Measurements from ENCODE around the gene SPRED2.
A peak's percentile ranks its signal among the peaks of the same experiment; 100 is the strongest.

The SPRED2 gene

DNA sequence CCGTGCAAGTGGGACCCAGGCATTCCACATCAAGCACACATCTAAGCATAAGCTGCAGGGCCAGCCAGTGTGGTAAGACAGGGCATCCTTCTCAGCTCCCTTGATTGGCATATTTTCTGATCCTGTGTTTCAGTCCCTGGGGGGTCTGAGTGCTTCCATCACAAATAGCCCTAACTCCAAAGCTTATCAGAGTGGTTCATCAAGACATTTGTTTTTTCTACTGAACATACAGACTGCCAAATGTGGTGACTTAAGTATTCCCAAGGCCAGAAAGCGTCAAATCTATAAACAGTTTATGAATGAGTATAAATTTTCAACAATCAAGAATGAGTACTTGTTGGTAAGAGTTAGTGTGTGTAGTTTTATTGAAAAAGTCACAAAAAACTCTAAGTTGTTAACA, 18.8 kb downstream of the SPRED2 start:
- H3K36me3 ChIP-seq, result peaks cover 0 to 23% (median 0%) of the 10 kb centered on the region in 11 experiments; a peak in 4 of 22 replicates
- H3K4me3 ChIP-seq, result no peak overlapping the region
- no peak overlapping the region for H3K9ac ChIP-seq
- no peak for TF ChIP-seq Cebpa-rat (IDR thresholded peaks at IDR 0.05)
- no peak overlapping the region for H3K27ac ChIP-seq
- H3K27me3 ChIP-seq, result no peaks in the 10 kb centered on the region
- peak overlapping the region in 2 of 11 experiments; percentile 4 to 17; a peak in 1 of 22 replicates for H3K4me2 ChIP-seq
- no peaks in the 10 kb centered on the region for H3K9me3 ChIP-seq (replicated peaks in 1 of 11)
- H4K20me1 ChIP-seq, result peaks cover 82 to 100% (median 98%) of the 10 kb centered on the region in 11 experiments
- peaks cover 0 to 37% (median 17%) of the 10 kb centered on the region in 10 experiments; a peak in 14 of 20 replicates for H3K4me1 ChIP-seq

DNA sequence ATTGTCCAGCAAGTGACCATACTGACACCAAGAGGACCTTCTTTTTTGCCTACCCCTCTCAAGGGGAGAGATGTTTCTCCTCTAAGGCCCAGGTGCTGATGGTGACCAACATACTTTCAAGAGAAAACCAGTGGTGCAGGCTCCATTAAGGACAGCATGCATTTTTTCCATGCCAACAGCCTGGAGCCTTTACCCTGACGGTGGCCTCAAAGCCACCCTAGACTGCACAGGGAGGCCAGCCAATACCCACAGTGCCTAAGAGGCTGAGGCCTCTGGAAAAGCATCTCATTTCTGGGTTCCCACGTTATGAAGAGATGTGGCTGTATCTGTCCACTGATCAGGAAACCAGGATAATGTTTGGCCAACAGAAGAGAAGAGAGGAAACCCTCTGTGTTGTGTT, 19.3 kb downstream of the SPRED2 start:
- H3K27ac ChIP-seq, result no peak overlapping the region
- no peak overlapping the region for H3K9ac ChIP-seq
- H3K9me3 ChIP-seq (replicated peaks in 1 of 11), result no peaks in the 10 kb centered on the region
- peaks cover 0 to 21% (median 0%) of the 10 kb centered on the region in 11 experiments; a peak in 4 of 22 replicates for H3K36me3 ChIP-seq
- H3K4me2 ChIP-seq, result peak overlapping the region in 2 of 11 experiments; percentile 4 to 17; a peak in 1 of 22 replicates
- TF ChIP-seq Cebpa-rat (IDR thresholded peaks at IDR 0.05), result no peak
- H3K4me1 ChIP-seq, result peaks cover 0 to 39% (median 17%) of the 10 kb centered on the region in 10 experiments; a peak in 15 of 20 replicates
- no peak overlapping the region for H3K4me3 ChIP-seq
- H3K27me3 ChIP-seq, result no peaks in the 10 kb centered on the region
- H4K20me1 ChIP-seq, result peaks cover 82 to 100% (median 98%) of the 10 kb centered on the region in 11 experiments

DNA sequence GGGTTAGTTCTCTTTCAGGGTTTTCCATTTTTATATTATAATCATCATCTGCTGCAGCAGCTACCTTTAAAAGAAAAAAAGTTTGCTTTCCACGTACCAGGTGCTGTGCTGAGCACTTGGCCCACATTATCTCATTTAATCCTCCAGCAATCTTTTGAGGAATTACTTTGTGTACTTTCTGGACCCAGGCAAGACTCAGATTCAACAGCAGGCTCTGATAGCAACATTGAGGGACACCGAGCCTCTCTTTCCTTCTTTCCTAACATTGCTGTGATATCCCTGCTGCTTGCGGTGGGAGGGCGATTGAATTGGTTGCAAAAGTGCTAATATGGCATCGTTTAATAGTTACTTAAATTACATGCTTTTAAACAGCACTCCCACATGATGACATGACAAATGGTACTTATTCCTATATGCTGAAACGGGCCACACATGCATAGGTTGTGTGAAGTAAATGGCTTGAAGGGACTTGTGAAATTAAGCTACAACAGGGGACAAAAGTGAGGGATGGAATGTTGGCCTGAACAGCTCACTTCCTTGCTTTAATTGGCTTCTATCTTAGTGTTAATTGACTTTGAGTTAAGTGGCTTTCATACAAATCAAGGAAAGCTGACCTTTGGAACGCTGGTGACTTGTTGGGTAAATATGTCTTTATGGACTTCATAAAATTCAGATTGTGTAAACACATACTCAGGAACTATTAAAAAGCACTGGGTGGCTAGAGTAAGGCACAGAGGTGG, 21.2 kb downstream of the SPRED2 start:
- H3K9me3 ChIP-seq (replicated peaks in 1 of 11), result no peaks in the 10 kb centered on the region
- no peak overlapping the region for H3K9ac ChIP-seq
- H3K36me3 ChIP-seq, result peaks cover 0 to 13% (median 0%) of the 10 kb centered on the region in 11 experiments; a peak in 4 of 22 replicates
- no peak for TF ChIP-seq Cebpa-rat (IDR thresholded peaks at IDR 0.05)
- no peak overlapping the region for H3K27ac ChIP-seq
- H4K20me1 ChIP-seq, result peaks cover 84 to 100% (median 98%) of the 10 kb centered on the region in 11 experiments
- no peak overlapping the region; a peak in 1 of 22 replicates for H3K4me2 ChIP-seq
- H3K4me3 ChIP-seq, result no peak overlapping the region
- H3K27me3 ChIP-seq, result no peaks in the 10 kb centered on the region
- peaks cover 0 to 41% (median 22%) of the 10 kb centered on the region in 10 experiments; a peak in 17 of 20 replicates for H3K4me1 ChIP-seq

DNA sequence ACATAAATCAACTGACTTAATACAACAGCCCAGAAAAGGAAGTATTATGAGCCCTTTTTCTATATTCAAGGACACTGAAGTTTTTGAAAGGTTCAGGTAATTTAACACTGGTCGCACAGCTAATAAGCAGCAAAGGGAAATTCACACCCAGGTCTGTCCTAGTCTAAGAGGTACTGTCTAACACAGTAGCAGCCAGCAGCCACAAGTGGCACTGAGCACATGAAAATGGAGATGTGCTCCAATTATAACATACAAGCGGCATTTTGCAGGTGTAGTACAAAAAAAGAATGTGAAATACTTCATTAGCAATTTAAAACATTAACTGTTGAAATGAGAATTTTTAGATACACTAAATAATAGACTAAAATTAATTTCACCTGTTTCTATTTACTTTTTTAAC, 23.4 kb downstream of the SPRED2 start:
- Histone ChIP-seq H3K4me1 (peaks cover 0 to 42% (median 23%) of the 10 kb centered on the region in 10 experiments; a peak in 17 of 20 replicates), H3K27ac (no peak overlapping the region), H3K4me2 (no peak overlapping the region), H3K9me3 (replicated peaks in 1 of 11) (no peaks in the 10 kb centered on the region), H3K27me3 (no peaks in the 10 kb centered on the region), H3K4me3 (no peak overlapping the region), H3K36me3 (peaks cover 0 to 8% (median 0%) of the 10 kb centered on the region in 11 experiments; a peak in 3 of 22 replicates), H4K20me1 (peaks cover 85 to 100% (median 100%) of the 10 kb centered on the region in 11 experiments), H3K9ac (no peak overlapping the region)
- no peak for TF ChIP-seq Cebpa-rat (IDR thresholded peaks at IDR 0.05)

DNA sequence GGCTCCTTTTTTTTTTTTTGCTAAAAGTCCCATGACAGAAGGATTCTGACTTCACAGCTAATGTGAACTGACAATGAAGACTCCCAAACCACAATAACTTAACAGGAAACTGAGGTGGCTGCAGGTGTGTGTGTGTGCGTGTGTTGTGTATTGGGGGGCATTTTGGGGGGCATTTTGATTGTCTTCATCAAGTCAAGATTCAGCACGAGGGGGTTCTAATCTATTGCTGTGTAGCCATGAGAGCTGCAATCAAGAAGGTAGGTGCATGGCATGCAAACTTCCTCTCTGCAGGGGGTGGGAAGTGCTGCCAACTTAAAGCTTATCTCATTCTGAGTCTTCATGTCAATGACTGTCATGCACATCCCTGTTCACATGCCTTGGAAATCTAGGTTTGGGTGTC, 25.2 kb downstream of the SPRED2 start:
- Histone ChIP-seq H4K20me1 (peaks cover 83 to 100% (median 100%) of the 10 kb centered on the region in 11 experiments), H3K4me2 (peak overlapping the region in 10 of 11 experiments; percentile 3 to 63 (median 40); a peak in 17 of 22 replicates)

GRCh38 chr2:65404988-65405697, 27.3 kb downstream of the SPRED2 start:
- Histone ChIP-seq H3K9ac (no peak overlapping the region), H3K9me3 (replicated peaks in 1 of 11) (peaks cover 0 to 6% (median 0%) of the 10 kb centered on the region in 11 experiments; a peak in 3 of 22 replicates), H3K4me2 (no peak overlapping the region), H3K27ac (no peak overlapping the region), H3K36me3 (0 out of 22 replicates have a peak, but pooled peaks cover 0 to 5% (median 0%) of the 10 kb centered on the region in 11 experiments), H3K4me3 (no peak overlapping the region), H4K20me1 (peaks cover 73 to 100% (median 98%) of the 10 kb centered on the region in 11 experiments), H3K27me3 (no peaks in the 10 kb centered on the region), H3K4me1 (peaks cover 6 to 24% (median 19%) of the 10 kb centered on the region in 10 experiments; a peak in 18 of 20 replicates)
- TF ChIP-seq Cebpa-rat (IDR thresholded peaks at IDR 0.05), result no peak

More for the DNA sequence above, 25.2 kb downstream of the SPRED2 start:
- H3K4me3 ChIP-seq, result no peak overlapping the region
- no peak for TF ChIP-seq Cebpa-rat (IDR thresholded peaks at IDR 0.05)
- H3K4me1 ChIP-seq, result peaks cover 6 to 30% (median 21%) of the 10 kb centered on the region in 10 experiments; a peak in 18 of 20 replicates
- 0 out of 22 replicates have a peak, but pooled peaks cover 0 to 2% (median 0%) of the 10 kb centered on the region in 11 experiments for H3K36me3 ChIP-seq
- no peaks in the 10 kb centered on the region for H3K9me3 ChIP-seq (replicated peaks in 1 of 11)
- no peaks in the 10 kb centered on the region for H3K27me3 ChIP-seq
- H3K27ac ChIP-seq, result no peak overlapping the region
- no peak overlapping the region for H3K9ac ChIP-seq

- Histone ChIP-seq H3K4me2 (no peak overlapping the region), H3K27me3 (no peaks in the 10 kb centered on the region), H3K4me1 (peaks cover 6 to 24% (median 19%) of the 10 kb centered on the region in 10 experiments; a peak in 18 of 20 replicates), H3K27ac (no peak overlapping the region), H3K9me3 (replicated peaks in 1 of 11) (peaks cover 0 to 16% (median 8%) of the 10 kb centered on the region in 11 experiments; a peak in 12 of 22 replicates), H3K9ac (no peak overlapping the region), H3K36me3 (peaks cover 0 to 9% (median 0%) of the 10 kb centered on the region in 11 experiments; a peak in 3 of 22 replicates), H4K20me1 (peaks cover 63 to 100% (median 89%) of the 10 kb centered on the region in 11 experiments), H3K4me3 (no peak overlapping the region)
- TF ChIP-seq Cebpa-rat (IDR thresholded peaks at IDR 0.05), result no peak
Measured at GRCh38 chr2:65403529-65403915, 28.9 kb downstream of the SPRED2 start.

DNA sequence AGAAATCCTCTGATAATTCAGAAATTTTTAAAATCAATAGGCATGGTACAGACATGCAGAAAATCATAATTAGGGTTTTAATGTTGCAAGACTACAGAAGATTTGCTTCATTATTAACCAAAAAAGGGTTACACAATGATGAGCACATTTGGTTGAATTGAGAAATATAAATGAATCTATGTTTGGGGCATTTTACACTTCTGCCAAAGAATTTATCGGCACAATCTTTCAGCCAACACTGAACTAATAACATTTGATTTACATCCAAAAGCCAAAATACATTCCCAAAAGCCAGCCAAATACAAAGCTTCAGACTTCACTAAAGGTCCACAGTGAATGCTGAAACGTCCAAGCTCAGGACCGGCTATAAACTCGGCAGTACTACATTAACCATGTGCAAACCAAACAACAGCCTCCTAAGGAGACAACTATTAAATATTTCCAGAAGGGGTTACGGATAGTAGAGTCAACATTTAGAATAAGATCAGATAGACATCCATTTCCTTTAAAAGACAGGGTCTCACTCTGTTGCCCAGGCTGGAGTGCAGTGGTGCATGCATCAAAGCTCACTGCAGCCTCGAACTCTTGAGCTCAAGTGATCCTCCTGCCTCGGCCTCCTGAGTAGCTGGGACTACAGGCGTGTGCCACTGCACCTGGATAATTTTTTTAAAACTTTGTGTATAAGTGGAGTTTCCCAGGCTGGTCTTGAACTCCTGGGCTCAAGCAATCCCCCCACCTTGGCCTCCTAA, 29.4 kb downstream of the SPRED2 start:
- no peak for TF ChIP-seq Cebpa-rat (IDR thresholded peaks at IDR 0.05)
- peaks cover 0 to 9% (median 0%) of the 10 kb centered on the region in 11 experiments; a peak in 3 of 22 replicates for H3K36me3 ChIP-seq
- H4K20me1 ChIP-seq, result peaks cover 58 to 100% (median 88%) of the 10 kb centered on the region in 11 experiments
- no peak overlapping the region for H3K9ac ChIP-seq
- H3K4me3 ChIP-seq, result no peak overlapping the region
- H3K9me3 ChIP-seq (replicated peaks in 1 of 11), result peaks cover 0 to 21% (median 13%) of the 10 kb centered on the region in 11 experiments; a peak in 14 of 22 replicates
- H3K4me1 ChIP-seq, result peaks cover 6 to 22% (median 18%) of the 10 kb centered on the region in 10 experiments; a peak in 18 of 20 replicates
- no peak overlapping the region for H3K4me2 ChIP-seq
- H3K27me3 ChIP-seq, result no peaks in the 10 kb centered on the region
- H3K27ac ChIP-seq, result no peak overlapping the region

Data from BLaER1 treated with 17β-estradiol and CSF1 and Interleukin-3, amounts not matched to agents 10 nM and 100 nM (cell line).